ENCODE measurements around the gene VPS51. TPM values are rescaled to one million over a fixed set of nuclear protein-coding genes. Genes with fewer than 3 reads are reported as not detected.
A peak's percentile ranks its signal among the peaks of the same experiment; 100 is the strongest.

The VPS51 gene
- polyA plus RNA-seq, 3 donors: 37.2 to 77.3 (median 39.4) TPM

- peaks cover 0 to 2% (median 0%) of the 10 kb centered on the region in 7 donors for H3K9me3 Mint-ChIP-seq
- intact Hi-C loops (cut with micrococcal nuclease): loop anchor here in 1 of 2 donors (1.0 kb wide), 1 partner anchor 13 kb away; the partner anchor contains the start of genes CDCA5 and ZFPL1
These were observed 912 bp downstream of the VPS51 start for GRCh38 chr11:65096926-65097325.

GRCh38 chr11:65100674-65101350 lies 4.8 kb downstream of the VPS51 start:
- Histone ChIP-seq H4K20me1 (ENCODE audit: insufficient read depth, low read length) (peaks cover 4% of the 10 kb centered on the region), H2AFZ (ENCODE audit: insufficient read depth, low read depth, low read length, poor library complexity, severe bottlenecking) (no peak overlapping the region), H3K27ac (ENCODE audit: low read depth in 1 of 2, low read length in 2 of 2) (no peak overlapping the region), H3K9ac (ENCODE audit: insufficient read depth, low read length, poor library complexity, severe bottlenecking) (no peak overlapping the region), H3K4me1 (ENCODE audit: control insufficient read depth in 1 of 2, insufficient read depth in 2 of 2, low read length in 2 of 2) (peaks cover 6 to 16% of the 10 kb centered on the region in 2 donors), H3K9me3 (replicated peaks in 1 of 2; ENCODE audit: control insufficient read depth in 1 of 2, insufficient read depth in 1 of 2, low read length in 2 of 2) (no peaks in the 10 kb centered on the region), H3K36me3 (replicated peaks in 1 of 2; ENCODE audit: control insufficient read depth in 1 of 2, insufficient read depth in 2 of 2, low read length in 2 of 2) (peaks cover 12 to 55% of the 10 kb centered on the region in 2 donors), H3K79me2 (ENCODE audit: insufficient read depth, low read length) (peaks cover 40% of the 10 kb centered on the region), H3K4me2 (replicated peaks; ENCODE audit: extremely low read depth, low read length, poor library complexity, severe bottlenecking) (no peak overlapping the region), H3K4me3 (replicated peaks in 1 of 3; ENCODE audit: low read depth in 2 of 3, low read length in 3 of 3) (no peak overlapping the region), H3K27me3 (ENCODE audit: control insufficient read depth in 2 of 2, insufficient read depth in 2 of 2, low read length in 2 of 2) (no peaks in the 10 kb centered on the region)
- H3K36me3 Mint-ChIP-seq: peaks cover 24 to 37% of the 10 kb centered on the region in 2 donors
- H3K27ac Mint-ChIP-seq: no peak overlapping the region
- H3K4me3 Mint-ChIP-seq: no peak overlapping the region
- H3K4me1 Mint-ChIP-seq: peaks cover 12% of the 10 kb centered on the region
- WGBS (ENCODE audit: insufficient coverage): 100% methylated on average over 2 of the region's 6 CpGs
- no peaks in the 10 kb centered on the region for H3K27me3 Mint-ChIP-seq (ENCODE audit: low read depth in 3 of 3)
- no peak for DNase-seq
- TF ChIP-seq CTCF (IDR thresholded peaks at IDR 0.05): peak; percentile 20
- intact Hi-C loops (cut with micrococcal nuclease): no loop called here
- H3K9me3 Mint-ChIP-seq: peaks cover 0 to under 1% (median 0%) of the 10 kb centered on the region in 7 donors

More at GRCh38 chr11:65096926-65097325, 912 bp downstream of the VPS51 start:
- Histone ChIP-seq H2AFZ (ENCODE audit: insufficient read depth, low read depth, low read length, poor library complexity, severe bottlenecking) (peak overlapping the region; percentile 95), H3K9me3 (replicated peaks in 1 of 2; ENCODE audit: control insufficient read depth in 1 of 2, insufficient read depth in 1 of 2, low read length in 2 of 2) (no peaks in the 10 kb centered on the region), H3K9ac (ENCODE audit: insufficient read depth, low read length, poor library complexity, severe bottlenecking) (no peak overlapping the region), H3K4me3 (replicated peaks in 1 of 3; ENCODE audit: low read depth in 2 of 3, low read length in 3 of 3) (peak overlapping the region in 1 of 3 experiments; percentile 95), H3K4me2 (replicated peaks; ENCODE audit: extremely low read depth, low read length, poor library complexity, severe bottlenecking) (peak overlapping the region; percentile 82), H3K79me2 (ENCODE audit: insufficient read depth, low read length) (peaks cover 36% of the 10 kb centered on the region), H3K36me3 (replicated peaks in 1 of 2; ENCODE audit: control insufficient read depth in 1 of 2, insufficient read depth in 2 of 2, low read length in 2 of 2) (peaks cover 6 to 17% of the 10 kb centered on the region in 2 donors), H4K20me1 (ENCODE audit: insufficient read depth, low read length) (peaks cover 4% of the 10 kb centered on the region), H3K27ac (ENCODE audit: low read depth in 1 of 2, low read length in 2 of 2) (peak overlapping the region; percentile 30 to 88), H3K27me3 (ENCODE audit: control insufficient read depth in 2 of 2, insufficient read depth in 2 of 2, low read length in 2 of 2) (no peaks in the 10 kb centered on the region), H3K4me1 (ENCODE audit: control insufficient read depth in 1 of 2, insufficient read depth in 2 of 2, low read length in 2 of 2) (peaks cover 9 to 19% of the 10 kb centered on the region in 2 donors)
- peak overlapping the region in 6 of 7 donors; percentile 46 to 98 (median 88) for H3K27ac Mint-ChIP-seq
- TF ChIP-seq CTCF (IDR thresholded peaks at IDR 0.05): no peak
- peak overlapping the region; percentile 15 to 94 for H3K4me3 Mint-ChIP-seq
- 67% methylated on average over 7 of the region's 8 CpGs for WGBS (ENCODE audit: insufficient coverage)
- H3K27me3 Mint-ChIP-seq (ENCODE audit: low read depth in 3 of 3): peaks cover 0 to 3% (median 0%) of the 10 kb centered on the region in 3 donors
- peaks cover 15% of the 10 kb centered on the region for H3K4me1 Mint-ChIP-seq
- no peak for DNase-seq
- peaks cover 10 to 14% of the 10 kb centered on the region in 2 donors for H3K36me3 Mint-ChIP-seq
